ENCODE results near the gene ZNF407. TPM values are rescaled to one million over a fixed set of nuclear protein-coding genes. Genes with fewer than 3 reads are reported as not detected.
"Not testable (repeated sequence)": the region's sequence is repeated elsewhere in the genome, so short reads cannot be mapped to it uniquely, and the experiment has no call there.

ZNF407 gene
- total RNA-seq, 2 experiments from 2014 or later = 12.3 to 12.6 TPM

DNA sequence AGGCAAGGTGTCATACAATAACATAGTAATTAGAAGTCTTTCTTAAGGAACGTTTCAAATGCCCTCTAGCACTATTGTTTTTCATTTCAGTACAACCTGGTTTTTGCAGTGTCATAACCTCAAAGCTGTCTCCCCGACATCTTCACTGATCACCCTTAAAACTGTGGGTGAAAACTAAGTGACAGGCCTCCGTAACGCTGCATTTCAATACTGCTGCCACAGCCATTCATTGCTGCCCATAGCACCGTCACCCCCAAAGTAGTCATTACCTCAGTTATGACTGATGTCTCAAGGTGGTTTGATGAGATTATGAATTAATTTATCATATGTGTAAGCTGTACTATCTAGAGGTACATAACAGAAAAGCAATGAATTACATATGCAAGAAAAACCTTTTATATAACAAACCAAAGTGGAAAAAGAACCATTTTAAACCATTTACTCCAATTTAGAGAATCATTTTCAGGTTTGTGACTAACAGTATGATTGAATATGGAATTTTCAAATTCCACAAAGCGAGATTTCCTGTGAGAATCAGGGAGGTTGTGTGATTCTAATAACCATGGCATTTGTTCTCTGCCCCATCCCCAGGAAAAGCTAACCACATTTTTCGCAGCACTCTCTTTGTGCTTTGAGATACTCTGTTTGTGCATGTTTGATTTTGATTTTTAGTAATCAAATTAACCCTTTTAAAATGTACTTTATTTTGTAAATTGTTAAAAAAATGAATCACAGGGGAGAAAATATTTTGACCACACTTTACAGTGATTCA is 348.3 kb downstream of the ZNF407 start:
- POLR2A ChIA-PET = no interaction called here
- CTCF ChIA-PET = no interaction called here

GRCh38 chr18:74946646-74947375 is 349.1 kb downstream of the ZNF407 start:
- POLR2A ChIA-PET = no interaction called here
- CTCF ChIA-PET = no interaction called here

DNA sequence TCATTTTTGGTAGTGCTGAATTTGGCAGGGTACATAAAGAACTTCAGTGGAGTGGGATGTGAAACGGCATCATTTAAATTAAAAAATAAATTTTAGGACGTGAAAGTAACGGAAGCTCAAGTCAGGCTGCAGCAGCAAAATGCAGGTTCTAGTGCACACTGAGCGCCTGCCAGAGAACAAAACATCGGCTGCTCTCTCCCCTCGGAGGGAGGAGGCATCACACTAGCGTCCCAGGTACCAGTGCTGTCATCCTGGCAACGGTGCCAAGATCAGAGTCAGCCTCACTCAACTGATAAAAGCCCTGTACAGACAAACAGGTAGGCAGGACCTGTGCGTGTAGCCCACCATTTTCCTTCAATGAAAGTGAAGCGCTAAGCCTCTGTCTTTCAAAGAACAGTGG is 349.7 kb downstream of the ZNF407 start:
- ChIA-PET POLR2A (no interaction called here), CTCF (no interaction called here)

DNA sequence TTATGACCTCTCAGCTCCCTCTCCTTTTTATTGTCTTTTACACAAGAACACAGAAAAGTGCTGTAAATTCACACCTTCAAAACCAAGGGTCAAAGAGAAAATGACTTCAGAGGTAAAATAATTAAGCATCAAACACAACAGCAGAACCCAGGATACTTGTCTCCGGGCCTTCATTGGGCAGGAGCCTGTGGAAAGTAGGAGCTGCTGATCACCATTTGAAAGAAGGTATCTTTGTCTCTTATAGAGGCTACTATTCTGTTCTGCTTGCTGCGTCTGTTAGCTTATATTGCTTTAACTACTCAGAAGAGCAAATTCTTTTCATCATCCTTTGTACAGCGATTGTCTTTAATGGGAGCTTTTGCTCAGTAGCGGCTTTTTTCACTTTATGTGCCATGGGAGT is 350.2 kb downstream of the ZNF407 start:
- POLR2A ChIA-PET = no interaction called here
- CTCF ChIA-PET = no interaction called here

DNA sequence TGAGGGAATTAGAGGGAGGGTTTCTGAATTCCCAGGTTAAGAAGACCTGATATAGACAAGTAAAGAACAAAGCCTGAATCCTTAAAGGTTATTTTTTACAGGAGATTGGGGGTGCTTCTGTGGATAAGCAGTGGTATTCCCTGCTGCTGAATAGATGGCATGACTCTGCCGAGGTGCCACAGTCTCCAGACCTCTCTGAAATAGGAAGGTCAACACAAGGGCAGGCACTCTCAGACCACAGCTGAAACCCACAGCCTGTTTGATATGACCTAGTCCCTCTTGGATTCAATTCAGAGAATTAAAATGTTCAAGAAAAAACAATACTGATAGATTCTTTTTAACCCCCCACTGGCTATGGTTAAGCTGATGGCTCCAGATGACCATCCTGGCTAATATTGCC is 351.9 kb downstream of the ZNF407 start:
- POLR2A ChIA-PET = no interaction called here
- CTCF ChIA-PET = no interaction called here

DNA sequence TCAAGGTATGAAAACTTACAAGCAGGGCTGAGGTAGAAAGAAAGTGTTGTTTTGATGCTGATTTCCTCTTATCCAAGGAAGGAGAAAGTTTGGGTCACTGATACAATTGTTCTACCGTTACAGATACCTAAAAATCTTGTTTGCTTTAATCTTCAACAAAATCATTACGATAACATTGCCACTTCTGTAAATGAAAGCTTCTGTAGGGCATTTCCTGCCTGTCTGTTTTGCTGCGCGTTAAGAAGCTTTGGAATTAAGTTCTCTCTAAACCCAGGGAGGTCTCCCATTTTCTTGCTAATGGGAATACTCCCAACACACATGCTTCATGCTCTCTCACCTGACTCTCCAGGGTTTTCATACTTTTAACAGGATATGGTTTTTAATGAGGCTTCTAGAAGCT is 352.8 kb downstream of the ZNF407 start:
- CTCF ChIA-PET = no interaction called here
- POLR2A ChIA-PET = no interaction called here

- CTCF ChIA-PET = no interaction called here
These were observed 353.6 kb downstream of the ZNF407 start for GRCh38 chr18:74951165-74951760.

DNA sequence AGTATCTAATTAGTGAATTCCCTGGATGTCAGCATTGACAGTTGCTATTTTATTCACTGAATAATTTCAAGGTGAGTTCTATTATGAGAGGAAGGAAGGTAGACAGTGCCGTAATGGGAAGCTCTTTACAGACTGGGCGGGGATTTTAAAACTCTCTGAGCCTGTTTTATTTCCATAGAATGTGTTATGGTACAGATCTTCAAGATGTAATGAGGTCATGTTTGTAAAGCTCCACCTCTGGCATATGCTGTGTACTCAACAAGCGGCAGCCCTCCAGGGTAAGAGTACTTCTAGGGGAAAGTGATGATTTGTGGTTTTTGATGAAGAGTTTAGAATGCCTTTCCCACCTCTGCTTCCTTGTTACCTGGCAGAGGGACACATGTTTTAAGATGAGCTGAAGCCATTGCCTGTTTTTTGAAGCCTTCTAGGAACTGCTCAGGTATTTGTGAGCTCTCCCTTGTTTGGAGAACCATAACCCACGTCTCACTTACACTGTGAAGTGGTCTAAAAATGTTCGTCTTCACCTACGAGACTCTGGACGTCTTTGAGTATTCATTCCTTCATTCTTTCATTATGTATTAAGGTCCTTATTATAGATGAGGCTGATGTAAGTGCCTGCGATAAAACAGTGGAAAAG is 360.0 kb downstream of the ZNF407 start:
- POLR2A ChIA-PET = no interaction called here
- CTCF ChIA-PET = no interaction called here

More at GRCh38 chr18:74951165-74951760, 353.6 kb downstream of the ZNF407 start:
- POLR2A ChIA-PET = no interaction called here

GRCh38 chr18:74959216-74959615 is 361.5 kb downstream of the ZNF407 start:
- POLR2A ChIA-PET = no interaction called here
- CTCF ChIA-PET = no interaction called here

GRCh38 chr18:74961596-74961995 is 363.9 kb downstream of the ZNF407 start:
- CTCF ChIA-PET = no interaction called here

GRCh38 chr18:74963820-74964446 is 366.3 kb downstream of the ZNF407 start:
- ChIA-PET CTCF (interaction anchor here (1.3 kb wide), 1 partner anchor 8 kb away, joined by 5 read pairs; no protein-coding TSS in a partner anchor), POLR2A (no interaction called here)

More at GRCh38 chr18:74961596-74961995, 363.9 kb downstream of the ZNF407 start:
- POLR2A ChIA-PET = no interaction called here

DNA sequence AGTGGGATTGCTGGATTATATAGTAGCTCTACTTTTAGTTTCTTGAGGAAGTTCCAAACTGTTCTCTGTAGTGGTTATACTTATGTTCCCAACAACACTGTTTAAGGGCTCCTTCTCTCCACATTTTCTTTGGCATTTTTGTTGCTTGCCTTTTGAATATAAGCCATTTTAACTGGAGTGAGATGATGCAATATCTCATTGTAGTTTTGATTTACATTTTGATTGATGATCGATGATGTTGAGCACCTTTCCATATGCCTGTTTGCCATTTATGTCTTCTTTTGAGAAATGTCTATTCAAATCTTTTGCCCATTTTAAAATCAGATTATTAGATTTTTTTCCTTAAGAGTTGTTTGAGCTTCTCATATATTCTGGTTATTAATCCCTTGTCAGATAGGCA is 368.0 kb downstream of the ZNF407 start:
- POLR2A ChIA-PET = no interaction called here
- CTCF ChIA-PET = no interaction called here

DNA sequence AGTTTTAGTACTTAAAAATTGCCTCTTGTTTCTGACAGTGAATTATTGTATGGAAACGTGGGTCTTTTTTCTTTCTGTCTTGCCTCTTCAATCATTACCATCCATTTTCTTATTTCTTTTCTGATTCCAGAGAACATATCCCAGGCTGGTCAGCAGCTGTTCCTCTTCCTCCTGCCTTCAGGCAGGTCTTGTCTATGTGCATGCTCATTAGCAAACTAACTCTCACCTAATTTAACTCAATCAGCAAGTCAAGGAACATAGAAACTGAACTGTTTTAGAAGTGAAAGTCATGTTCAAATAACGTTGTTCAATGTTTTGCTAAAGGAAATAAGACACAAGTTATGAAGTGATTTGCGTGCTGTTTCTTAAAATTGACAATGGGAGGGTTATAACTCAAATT is 369.8 kb downstream of the ZNF407 start:
- ChIA-PET POLR2A (no interaction called here), CTCF (no interaction called here)

DNA sequence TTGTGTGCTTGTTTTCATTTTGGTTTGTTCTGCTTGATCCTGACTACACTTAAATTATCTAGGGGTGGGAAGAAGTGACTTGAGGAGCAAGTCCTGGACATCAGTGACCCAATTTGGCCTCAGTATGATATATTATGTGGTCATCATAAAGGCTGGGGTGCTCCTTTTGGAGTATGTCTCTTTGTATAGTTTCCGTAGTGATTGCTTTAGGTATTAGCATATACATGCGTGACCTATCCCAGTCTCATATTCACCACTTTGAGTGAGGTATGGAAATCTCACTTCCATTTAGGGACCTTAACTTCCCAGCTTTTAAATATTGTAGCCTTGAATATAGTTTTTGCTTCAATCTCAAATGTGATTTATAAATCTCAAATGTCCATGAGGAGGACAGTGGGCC is 370.3 kb downstream of the ZNF407 start:
- CTCF ChIA-PET = no interaction called here
- POLR2A ChIA-PET = no interaction called here

- POLR2A ChIA-PET, CTCF ChIA-PET: not testable (repeated sequence)
These were observed 373.7 kb downstream of the ZNF407 start for GRCh38 chr18:74971358-74971757.

DNA sequence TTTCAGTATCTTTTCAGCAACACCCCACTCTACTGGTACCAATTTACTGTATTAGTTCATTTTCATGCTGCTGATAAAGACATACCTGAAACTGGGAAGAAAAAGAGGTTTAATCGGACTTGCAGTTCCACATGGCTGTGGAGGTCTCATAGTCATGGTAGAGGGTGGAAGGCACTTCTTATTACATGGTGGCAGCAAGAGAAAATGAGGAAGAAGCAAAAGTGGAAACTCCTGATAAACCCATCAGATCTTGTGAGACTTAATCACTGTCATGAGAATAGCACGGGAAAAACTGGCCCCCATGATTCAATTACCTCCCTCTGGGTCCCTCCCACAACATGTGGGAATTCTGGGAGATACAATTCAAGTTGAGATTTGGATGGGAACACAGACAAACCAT is 374.1 kb downstream of the ZNF407 start:
- POLR2A ChIA-PET = not testable (repeated sequence)
- CTCF ChIA-PET = interaction anchor here (1.1 kb wide), 1 partner anchor 9 kb away, joined by 5 read pairs; no protein-coding TSS in a partner anchor

DNA sequence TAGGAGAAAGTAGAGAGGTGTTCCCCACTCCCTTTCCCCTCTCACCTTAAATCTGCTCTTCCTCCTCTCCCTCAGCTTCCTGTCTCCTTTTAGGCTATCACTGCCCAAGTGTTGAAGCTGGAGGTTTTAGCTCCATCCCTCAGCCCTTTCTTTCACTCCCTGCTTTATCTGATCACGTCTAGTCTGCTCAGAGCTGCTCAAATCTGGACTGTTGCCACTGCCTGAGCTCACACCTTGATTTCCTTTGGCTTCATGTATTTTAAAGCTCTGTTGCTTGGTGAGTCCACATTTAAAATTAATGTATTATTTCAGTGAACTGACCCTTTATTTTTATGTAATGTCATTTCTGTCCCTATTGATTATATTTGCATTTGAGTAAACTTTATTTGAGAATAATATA is 374.7 kb downstream of the ZNF407 start:
- ChIA-PET CTCF (interaction anchor here (1.1 kb wide), 1 partner anchor 9 kb away, joined by 5 read pairs; no protein-coding TSS in a partner anchor), POLR2A (no interaction called here)

DNA sequence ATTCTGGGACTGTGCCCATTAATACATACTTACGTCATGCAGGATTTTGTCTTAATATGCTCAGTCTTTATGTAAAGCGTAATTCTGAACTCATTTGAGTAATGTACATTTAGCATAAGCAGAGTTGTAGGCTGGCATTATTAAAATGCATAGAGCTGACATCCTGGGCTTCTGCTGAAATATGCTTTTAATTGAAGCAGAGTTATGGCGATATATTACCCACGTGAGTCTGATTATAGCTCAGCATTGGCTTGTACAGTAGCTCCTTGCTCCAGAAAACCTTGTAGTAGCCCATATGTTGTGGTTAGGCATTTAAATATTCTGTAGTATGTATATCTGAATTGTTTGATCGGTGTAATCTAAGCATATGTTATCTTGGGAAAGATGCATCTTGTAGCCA is 377.3 kb downstream of the ZNF407 start:
- ChIA-PET CTCF (interaction anchor here (1.4 kb wide), 1 partner anchor 18 kb away, joined by 4 read pairs; no protein-coding TSS in a partner anchor), POLR2A (no interaction called here)

- ChIA-PET POLR2A (no interaction called here), CTCF (interaction anchor here (1.4 kb wide), 1 partner anchor 20 kb away, joined by 4 read pairs; no protein-coding TSS in a partner anchor)
These were observed 378.8 kb downstream of the ZNF407 start for GRCh38 chr18:74976331-74976909.

GRCh38 chr18:74977041-74977440 is 379.4 kb downstream of the ZNF407 start:
- POLR2A ChIA-PET = no interaction called here
- CTCF ChIA-PET = no interaction called here

Measured in activated CD8-positive, alpha-beta memory T cell treated with anti-CD3 and anti-CD28 coated beads for 36 hours (primary cell).